ENCODE results near the gene TOP1. TPM values are rescaled to one million over a fixed set of nuclear protein-coding genes. Genes with fewer than 3 reads are reported as not detected.

TOP1 gene
- total and polyA plus RNA-seq, 2 of the 4 experiments (the other 2 are of a cell fraction), result 14.0 to 21.5 TPM

DNA sequence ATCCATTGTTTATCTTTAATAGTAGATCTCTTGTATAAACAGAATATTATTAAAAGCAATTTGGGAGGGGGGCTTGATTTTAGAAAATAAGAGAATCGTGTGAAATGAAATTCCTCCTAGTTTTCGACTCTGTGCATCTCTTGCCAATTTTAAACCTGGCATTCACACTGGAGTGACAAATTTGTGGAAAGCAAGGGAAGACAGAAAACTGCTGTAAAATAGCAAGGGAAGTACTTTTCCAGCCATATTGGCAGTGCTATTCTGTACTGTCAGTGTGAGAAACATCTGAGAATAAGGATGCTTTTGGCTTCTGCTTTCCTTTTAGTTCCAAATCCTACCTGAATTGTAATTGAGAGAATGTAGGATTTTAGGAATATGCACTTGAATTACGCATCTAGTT lies 40.2 kb downstream of the TOP1 start:
- dilution Hi-C loops (cut with HindIII; ENCODE audit: low sequenced_read_pairs, unreplicated experiment), result no loop called here
- H3K36me3 ChIP-seq (ENCODE audit: control insufficient read depth, insufficient read depth, low read length), result peaks cover 14% of the 10 kb centered on the region
- H3K9ac ChIP-seq (ENCODE audit: low read depth, low read length), result no peak overlapping the region
- H3K4ac ChIP-seq (ENCODE audit: low read depth, low read length), result no peak overlapping the region
- H2BK5ac ChIP-seq (ENCODE audit: low read depth, low read length, poor library complexity, severe bottlenecking), result no peak overlapping the region
- no peak for DNase-seq
- ChIA-PET CTCF (interaction anchor here (1.1 kb wide), 1 partner anchor 78 kb away, joined by 3 read pairs; no protein-coding TSS in a partner anchor), POLR2A (ENCODE audit: unreplicated experiment) (no interaction called here)
- H2BK20ac ChIP-seq (ENCODE audit: low read depth, low read length), result no peak overlapping the region
- no peak overlapping the region for H2BK120ac ChIP-seq (ENCODE audit: low read depth, low read length)
- ATAC-seq (ENCODE audit: low read depth), result no peak
- no peak overlapping the region for H4K5ac ChIP-seq (ENCODE audit: low read depth, low read length)
- H3K79me1 ChIP-seq (ENCODE audit: low read depth in 1 of 2, low read length in 2 of 2), result peaks cover 30 to 78% of the 10 kb centered on the region in 2 experiments
- H4K8ac ChIP-seq (ENCODE audit: low read depth in 2 of 2, low read length in 2 of 2), result no peak overlapping the region
- H3K18ac ChIP-seq (ENCODE audit: low read depth, low read length), result no peak overlapping the region
- no peak overlapping the region for H2AFZ ChIP-seq (replicated peaks; ENCODE audit: low read length, poor library complexity)
- H3K4me1 ChIP-seq (ENCODE audit: control insufficient read depth, insufficient read depth, low read length), result peaks cover 13% of the 10 kb centered on the region
- WGBS, 2 experiments (ENCODE audit: extremely low coverage in 2 of 2, insufficient read length in 1 of 2), result no CpG with 5 or more reads among the region's 3 CpGs
- BruUV-seq (replicated peaks), result no TSS peak
- no peak overlapping the region for H2BK15ac ChIP-seq (ENCODE audit: low read depth, low read length)
- H3K9me3 ChIP-seq (ENCODE audit: control insufficient read depth, insufficient read depth, low read length), result no peaks in the 10 kb centered on the region
- no peak overlapping the region for H3K56ac ChIP-seq (ENCODE audit: extremely low read depth, insufficient read depth, low read length)
- H3K27ac ChIP-seq (ENCODE audit: insufficient read depth, low read length), result no peak overlapping the region
- H4K91ac ChIP-seq (ENCODE audit: insufficient read depth, low read depth, low read length), result no peak overlapping the region
- no peak overlapping the region for H2AK9ac ChIP-seq (replicated peaks; ENCODE audit: low read depth, low read length, poor library complexity)
- no peak overlapping the region for H3K14ac ChIP-seq (replicated peaks; ENCODE audit: low read depth, low read length)
- TF ChIP-seq FOS (IDR thresholded peaks at IDR 0.05; ENCODE audit: low read depth, low read length) (no peak), RCOR1 (IDR thresholded peaks at IDR 0.05; ENCODE audit: insufficient replicate concordance, low read length) (no peak), USF2 (IDR thresholded peaks at IDR 0.05; ENCODE audit: low read depth, low read length) (no peak), MXI1 (IDR thresholded peaks at IDR 0.05; ENCODE audit: borderline replicate concordance, low read depth, low read length) (no peak), CTCF (conservative IDR thresholded peaks at IDR 0.05; ENCODE audit: low read depth, low read length) (no peak), BHLHE40 (IDR thresholded peaks at IDR 0.05; ENCODE audit: low read depth, low read length) (no peak)
- no peak overlapping the region for H2AK5ac ChIP-seq (ENCODE audit: low read depth, low read length)
- in situ Hi-C loops (cut with MboI; ENCODE audit: low sequenced_read_pairs), result no loop called here
- peaks cover 13% of the 10 kb centered on the region for H3K9me1 ChIP-seq (ENCODE audit: insufficient read depth, low read length)
- H3K4me3 ChIP-seq (ENCODE audit: insufficient read depth, low read depth, low read length), result no peak overlapping the region
- H4K20me1 ChIP-seq (ENCODE audit: insufficient read depth, low read length), result peaks cover 51% of the 10 kb centered on the region
- no peak overlapping the region for H3K23ac ChIP-seq (ENCODE audit: low read depth, low read length)
- no peak overlapping the region for H3K4me2 ChIP-seq (ENCODE audit: low read depth, low read length)
- H3K27me3 ChIP-seq (ENCODE audit: control insufficient read depth, insufficient read depth, low read length), result no peaks in the 10 kb centered on the region
- intact Hi-C loops (cut with micrococcal nuclease), result no loop called here
